Activated T-cell treated with anti-CD3 and anti-CD28 coated beads for 4 hours (primary cell): ENCODE results near the gene SKIC8.

Experiments used
- DNase-seq: peaks from one replicate; pipeline ENCODE4 v3.0.0-alpha.2; 2020

Gene SKIC8

DNA sequence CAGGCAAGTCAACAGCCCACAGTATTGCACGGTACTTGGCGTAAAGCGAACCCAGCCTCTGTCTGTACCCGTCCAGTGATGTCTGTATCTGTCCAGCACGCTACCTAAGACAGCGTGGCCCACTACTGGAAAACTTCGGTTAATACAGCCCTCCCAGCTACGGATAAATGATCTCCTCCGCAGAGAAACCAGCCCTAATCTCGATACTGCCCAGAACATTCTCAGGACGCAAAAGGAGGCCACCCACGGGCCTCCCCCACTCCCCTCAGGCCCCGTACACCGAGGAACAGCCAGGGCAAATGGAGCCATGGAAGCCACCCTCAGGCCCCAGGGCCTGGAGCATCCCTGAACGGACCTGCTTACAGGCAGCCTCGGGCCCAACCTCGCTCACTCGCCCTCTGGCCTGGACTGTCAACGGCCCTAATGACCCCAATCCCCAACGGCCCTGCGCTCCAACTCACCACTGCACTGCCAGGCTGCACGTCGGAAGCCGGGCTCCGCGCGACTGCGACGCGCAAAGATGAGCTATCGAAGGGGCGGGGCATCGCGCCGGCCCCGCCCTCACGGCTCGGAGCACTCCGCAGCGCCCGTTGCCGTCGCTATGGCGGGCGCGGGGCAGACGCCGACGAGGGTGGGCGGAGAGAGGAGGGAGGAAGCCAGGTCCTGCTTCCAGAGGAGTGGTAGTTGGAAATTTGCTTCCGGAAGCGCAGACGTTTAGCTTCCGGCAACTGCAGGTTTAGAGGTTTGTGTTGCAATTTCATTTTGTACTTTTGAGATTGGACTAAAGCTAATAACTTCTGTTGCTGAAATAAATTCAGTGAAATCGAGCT, at the start of gene SKIC8:
Gene SKIC8, minus strand, starts transcription at position 509 of the 830 bp plus-strand sequence. CDS start 3,923 bp downstream, outside the sequence.
- peak; percentile 83 for DNase-seq

DNA sequence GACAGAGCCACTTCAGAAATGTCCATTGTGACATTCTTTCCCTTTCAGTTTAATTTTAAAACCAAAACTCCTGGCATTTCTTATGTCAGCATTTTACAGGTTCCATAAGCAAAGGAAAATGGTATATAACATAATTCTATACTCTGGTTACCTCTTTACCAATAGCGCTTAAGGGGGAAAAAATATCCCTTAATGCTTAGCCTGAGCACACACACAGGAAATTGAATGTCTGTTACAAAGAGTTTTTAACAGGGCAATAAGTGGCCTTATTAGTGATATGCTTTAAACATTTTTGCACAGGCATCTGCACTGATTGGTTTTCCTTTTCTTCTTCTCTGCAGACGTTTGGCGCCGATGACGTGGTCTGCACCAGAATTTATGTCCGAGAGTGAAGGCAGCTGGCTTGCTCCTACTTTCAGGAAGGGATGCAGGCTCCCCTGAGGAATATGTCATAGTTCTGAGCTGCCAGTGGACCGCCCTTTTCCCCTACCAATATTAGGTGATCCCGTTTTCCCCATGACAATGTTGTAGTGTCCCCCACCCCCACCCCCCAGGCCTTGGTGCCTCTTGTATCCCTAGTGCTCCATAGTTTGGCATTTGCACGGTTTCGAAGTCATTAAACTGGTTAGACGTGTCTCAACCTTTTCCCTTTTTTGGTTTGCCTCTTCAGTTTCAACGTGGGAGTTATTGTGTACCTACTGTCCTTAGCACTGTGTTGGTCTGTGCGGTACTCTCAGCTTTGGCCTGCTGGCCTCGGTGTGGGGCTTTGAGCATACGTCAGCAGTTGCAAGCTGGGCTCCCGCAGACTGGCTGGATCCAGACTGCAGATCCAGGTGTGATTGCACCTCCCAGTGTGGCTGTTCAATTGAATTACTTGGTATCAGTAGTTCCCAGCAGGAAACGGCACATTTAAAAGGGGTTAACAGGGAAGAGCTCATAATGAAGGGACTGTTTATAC, 48.5 kb upstream of the SKIC8 start:
- DNase-seq = no peak

DNA sequence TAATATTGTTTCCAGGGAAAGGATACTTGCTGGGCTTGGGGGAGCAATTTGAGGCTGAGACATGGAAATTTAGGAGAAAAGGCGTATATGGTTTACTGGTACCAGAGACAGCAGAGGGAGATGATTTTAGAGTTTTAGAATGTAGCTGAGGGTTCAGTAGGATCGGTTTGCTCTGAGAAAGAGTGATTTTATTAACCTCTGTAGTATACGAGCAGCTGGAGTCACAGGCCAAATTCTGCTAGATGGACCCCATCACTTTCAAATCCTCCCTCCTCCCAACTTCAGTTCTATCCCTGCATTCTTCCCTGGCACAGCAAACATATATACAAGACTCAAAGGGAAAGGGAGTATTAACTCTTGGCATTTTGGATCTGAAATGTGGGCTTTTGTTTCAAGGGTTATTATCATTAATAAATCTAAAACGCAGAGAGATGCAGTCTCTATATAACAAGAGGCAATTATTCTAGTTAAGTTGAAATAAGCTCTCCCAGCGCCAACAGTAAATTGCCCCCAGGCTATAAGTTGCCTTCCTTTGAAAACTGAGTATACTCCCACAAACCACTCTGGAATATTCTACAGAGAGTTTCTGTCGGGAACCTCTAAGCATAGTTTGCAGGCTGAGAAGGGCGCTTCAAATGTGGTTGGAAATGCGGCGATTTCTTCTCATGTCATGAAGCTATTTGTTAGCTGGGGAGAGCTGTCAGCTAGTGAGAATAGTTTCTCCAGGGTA, 46.2 kb upstream of the SKIC8 start:
- no peak for DNase-seq

DNA sequence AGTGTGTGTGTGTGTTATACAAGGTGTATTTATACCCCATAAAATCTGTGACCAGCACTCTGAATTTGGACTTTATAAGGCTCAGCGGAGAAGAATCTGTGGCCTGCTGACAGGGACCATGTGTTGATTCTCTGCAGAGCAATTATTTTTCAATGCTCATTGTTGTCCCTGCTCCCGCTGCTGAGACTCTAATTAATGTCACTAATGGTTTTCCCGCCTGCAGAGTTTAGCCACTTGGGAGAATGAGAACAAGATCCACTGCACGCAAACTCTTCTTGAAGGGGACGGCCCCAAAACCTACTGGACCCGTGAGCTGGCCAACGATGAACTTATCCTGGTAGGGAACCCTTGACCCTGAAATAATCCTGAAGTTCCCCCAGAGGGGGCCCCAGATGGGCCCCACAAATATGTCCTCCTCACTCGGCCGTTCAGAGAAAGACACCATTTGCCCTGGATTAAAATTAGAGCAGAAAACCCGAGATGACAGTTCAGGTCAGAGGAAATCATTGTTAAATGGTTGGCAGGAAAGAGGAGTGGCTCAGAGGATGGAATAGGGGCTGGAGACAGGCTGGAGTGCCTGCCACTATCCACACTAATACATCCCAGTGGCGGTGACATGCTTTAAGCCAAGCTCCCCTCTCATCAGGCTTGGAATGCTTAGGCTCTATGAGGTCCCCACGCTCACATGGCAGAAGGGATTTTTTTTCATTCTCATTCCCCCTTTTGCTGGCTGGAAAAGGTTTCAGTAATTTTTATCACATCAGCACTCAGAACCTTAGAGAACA, 44.1 kb upstream of the SKIC8 start:
- no peak for DNase-seq

DNA sequence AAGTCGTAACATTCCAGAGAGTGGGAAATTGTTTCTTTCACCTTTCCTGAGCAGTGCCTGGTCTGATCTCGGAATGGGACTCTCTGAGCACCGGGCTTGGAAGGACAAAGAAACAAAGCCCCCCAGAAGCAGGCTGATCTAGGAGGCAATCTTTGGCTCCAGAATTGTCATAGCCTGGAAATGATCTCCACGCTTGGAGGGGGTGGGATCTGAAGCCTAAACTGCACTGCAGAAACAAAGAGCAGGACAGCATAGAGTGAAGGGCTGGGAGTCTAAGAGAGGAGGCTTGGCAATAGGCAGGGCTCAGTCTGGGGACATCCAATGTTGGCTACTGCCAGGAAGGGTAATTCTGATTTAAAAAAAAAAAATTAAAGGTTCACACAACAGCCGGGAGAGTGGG, 42.6 kb upstream of the SKIC8 start:
- no peak for DNase-seq

DNA sequence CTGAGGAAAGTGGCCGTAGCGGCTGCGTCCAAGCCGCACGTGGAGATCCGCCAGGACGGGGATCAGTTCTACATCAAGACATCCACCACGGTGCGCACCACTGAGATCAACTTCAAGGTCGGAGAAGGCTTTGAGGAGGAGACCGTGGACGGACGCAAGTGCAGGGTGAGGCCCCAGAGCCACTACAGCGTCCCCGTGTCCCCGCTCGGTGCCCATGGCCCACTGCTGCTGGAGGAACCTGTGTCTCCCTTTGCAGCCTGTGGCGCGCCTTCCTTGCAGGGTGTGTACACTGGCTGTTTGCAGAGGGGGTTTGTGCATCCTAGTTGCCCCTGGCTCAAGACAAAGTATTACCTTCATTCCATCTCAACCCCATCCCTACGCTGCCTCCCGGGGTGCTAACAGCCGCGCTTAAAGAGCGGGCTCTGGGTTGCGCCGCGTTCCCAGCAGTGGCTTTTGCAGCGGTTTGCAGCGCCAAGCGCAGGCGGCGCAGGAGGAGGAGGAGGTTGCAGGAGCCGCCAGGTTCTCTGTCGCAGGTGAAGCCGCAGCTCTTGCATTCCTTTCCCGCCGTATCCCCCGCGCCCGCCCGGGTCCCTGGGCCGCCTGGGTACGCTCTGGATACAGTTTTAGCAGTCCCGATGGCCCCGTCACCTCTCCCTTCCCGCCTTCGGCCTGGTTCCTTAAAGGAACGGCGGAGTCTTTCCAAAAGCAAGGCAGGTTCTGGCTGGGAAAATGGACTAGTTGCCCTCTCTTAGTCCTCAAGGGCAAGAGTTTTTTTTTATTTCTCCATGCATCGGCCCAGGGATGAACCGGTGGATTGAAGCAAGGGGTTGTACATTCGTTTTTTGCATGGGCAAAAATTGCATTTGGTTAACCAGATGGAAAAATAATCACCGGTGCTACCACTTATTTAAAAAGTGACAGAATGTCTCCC, 41.9 kb upstream of the SKIC8 start:
- no peak for DNase-seq

DNA sequence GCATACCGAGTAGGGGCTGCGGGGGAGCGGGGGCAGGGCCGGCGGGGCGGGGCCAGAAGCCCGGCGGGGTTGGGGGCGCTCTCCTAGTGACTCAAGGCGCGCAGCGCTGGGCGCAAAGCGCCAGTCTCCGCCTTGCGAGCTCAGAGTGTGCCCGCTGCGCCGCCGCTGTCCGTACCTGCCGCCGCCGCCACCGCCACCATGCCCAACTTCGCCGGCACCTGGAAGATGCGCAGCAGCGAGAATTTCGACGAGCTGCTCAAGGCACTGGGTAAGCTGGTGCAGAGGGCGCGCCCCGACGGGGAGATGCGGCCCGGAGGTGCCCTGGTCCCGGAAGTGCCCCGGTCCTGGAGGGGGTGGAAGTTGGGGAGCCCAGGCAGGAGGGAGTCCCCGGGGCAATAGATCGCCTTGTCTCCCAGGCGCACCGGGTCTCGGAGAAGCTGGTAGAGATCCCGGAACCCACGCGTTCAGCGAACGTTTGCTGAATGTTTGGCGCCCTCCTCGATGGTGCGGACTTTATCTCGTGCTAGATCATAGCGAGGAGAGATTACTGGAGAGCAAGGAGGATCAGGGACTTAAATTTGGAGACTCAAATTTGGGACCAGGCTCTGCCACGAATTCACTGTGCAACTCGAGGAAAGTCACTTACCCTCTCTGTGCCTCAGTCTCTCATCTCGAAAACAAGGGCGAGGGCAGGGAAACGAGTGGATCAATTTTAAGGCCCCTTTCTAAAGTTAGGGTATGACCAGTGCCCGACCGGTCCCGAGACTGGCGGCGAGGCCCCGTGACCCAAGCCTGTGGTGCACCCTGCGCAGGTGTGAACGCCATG, 41.0 kb upstream of the SKIC8 start, which contains the start of gene CRABP1:
Gene CRABP1, plus strand, starts transcription at position 123 of the 826 bp plus-strand sequence. Its CDS starts 76 bp downstream, at position 199.
- no peak for DNase-seq

DNA sequence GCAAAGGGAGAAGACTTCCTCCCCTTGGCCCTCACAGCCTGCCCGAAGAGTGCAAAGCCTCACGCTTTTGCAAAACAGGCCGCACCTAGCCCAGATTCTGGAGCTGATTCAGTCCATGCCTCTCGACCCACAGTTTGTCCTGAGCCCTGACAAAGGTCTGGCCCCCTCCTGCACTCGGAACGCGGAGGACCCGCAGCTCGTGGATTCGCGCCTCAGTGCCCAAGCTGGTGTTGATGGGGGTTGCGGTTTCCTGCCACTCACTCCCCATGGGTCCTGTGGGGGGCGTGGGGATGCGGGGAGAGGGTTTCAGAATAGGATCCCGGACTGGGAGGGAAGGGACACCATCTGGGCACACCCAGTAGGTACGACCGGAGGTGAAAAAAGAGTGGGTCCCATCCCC, 40.1 kb upstream of the SKIC8 start:
- no peak for DNase-seq

DNA sequence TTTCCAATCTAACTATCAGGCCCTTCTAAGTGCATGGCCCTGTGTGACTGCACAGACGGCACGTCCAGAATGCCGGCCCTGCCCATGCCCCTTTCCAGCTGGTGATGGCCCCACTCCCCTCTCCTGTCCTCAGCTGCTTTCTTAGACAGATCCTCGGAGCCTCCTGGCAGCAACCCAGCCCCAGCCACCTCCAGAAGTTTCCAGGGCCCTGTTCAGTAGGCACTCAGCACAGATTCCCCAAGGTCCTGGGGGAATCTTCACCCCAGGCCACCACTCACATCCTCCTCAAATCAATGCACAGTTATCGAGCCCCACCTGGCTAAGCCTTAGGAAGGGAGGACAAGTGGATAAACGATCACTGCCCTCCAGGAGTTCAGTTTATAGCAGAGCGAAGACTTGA, 39.4 kb upstream of the SKIC8 start:
- DNase-seq = no peak

DNA sequence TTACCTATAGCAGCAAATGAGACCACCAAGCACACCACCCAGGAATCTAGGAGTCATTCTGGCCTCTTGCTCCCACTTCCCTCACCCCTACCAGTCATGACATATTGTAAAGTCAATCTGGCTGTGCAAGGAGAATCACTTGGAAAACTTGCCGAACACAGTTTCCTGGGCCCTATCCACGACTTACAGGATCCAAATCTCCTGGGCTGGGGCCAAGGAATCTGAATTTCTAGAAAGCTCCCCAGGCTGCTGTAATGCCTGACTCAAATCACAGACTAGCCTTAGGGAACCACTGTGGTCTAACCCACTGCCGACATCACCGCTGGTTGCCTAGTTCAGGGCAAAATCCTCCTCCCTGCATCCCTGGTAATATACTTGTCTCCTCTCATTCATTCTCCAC, 36.6 kb upstream of the SKIC8 start:
- DNase-seq = no peak

DNA sequence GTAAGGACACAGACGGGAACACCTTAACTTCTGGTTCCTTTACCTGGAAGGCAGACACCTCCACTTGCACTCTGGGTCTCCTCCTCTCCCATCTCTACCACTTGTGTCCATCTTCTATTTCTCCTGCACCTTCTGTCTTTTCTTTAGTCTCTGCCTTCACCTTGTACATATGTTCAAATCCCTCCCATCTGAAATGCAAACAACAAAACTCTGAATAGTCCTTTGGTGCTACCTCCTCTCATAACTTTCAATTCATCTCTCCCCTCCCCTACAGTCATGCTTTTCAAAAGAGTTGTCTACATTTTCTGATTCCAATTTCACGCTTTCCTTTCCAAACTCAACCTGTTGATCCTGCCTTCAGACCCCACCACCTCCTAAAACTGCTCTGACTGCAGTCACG, 35.4 kb upstream of the SKIC8 start:
- DNase-seq = no peak

DNA sequence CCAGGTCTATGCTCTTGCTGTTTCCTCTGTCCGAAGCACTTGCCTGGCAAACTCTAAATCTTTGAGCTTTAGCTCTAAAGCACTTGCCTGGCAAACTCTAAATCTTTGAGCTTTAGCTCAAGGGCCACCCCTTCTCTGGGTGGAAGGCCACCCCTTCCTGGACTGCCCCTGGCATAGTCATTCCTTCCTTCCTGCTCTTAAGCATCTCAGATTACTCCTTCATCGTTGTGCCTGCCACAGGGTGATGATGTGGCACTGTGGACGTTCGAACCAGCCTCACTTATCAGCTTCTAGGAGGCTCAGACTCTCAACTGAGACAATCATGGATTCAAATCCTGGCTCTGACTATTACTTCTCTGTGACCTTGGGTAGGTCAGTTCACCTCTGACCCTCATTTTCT, 30.2 kb upstream of the SKIC8 start:
- no peak for DNase-seq

DNA sequence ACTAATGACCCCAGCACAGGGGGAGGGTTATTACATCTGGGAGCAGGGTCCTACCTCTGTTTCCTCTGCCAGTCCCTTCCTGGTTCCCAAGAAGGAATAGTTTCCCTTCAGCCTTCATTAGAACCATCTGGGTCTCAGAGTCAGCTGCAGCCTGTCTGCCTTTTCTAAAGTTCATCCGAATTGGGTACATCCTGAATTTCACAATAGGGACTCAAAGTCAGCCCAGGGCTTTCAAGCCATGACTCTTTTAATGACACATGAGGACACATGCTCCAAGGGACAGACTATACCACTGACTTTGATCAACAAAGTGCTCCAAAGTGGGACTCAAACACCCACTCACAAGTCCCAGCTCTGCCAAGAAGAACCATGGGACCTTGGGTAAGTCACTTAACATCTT, 28.1 kb upstream of the SKIC8 start:
- DNase-seq = no peak

DNA sequence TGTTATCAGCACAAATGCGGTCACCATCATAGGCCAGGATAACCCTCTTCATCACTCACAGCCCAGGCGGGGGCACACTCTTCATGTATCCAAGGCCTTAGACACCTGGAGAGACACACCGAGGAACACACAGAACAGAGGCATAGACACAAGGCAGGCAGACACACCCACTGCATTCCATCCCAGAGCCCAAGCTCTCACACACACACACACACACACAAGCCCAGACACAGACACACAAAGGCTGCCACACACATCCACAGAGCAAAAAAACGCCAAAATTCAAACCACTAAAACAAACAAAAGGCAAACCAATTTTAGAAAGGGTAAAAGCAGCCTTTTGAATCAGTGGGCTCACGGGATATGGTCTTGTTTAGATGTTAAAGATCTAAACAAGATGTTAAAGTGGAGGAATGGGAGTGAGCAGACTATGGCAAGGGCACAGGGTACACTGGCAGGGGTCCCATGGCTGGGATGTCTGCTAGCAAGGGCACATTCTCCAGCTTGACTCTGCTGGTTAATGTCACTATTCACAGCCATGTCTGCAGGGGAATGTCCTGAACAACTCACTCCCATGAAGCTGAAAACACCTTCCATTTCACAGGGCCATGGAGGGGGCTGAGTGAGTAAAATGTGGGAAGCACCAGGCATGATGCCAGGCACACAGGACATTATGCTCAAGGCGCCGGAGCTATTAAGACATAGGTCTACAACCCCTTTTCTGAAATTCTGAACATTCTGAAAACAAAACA, 25.9 kb upstream of the SKIC8 start:
- no peak for DNase-seq

DNA sequence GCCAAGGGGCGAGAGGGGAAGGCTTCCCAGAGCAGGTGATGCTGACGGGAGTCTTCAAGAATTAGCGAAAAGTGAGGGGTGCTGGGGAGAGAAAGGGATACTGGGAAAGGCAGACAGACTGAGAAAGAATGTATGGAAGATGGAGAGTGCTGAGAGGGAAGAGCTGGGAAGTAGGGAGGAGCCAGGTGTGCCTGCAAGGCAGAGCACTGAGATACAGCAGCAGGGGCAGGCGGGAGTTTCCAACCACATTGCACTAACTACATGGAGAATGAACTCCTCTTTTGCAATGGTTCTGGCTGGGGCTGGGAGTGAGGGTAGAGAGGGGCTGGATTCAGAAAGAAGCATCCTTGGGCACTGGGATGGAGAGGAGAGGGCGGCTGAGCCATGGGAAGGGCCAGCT, 24.7 kb upstream of the SKIC8 start:
- DNase-seq = no peak

DNA sequence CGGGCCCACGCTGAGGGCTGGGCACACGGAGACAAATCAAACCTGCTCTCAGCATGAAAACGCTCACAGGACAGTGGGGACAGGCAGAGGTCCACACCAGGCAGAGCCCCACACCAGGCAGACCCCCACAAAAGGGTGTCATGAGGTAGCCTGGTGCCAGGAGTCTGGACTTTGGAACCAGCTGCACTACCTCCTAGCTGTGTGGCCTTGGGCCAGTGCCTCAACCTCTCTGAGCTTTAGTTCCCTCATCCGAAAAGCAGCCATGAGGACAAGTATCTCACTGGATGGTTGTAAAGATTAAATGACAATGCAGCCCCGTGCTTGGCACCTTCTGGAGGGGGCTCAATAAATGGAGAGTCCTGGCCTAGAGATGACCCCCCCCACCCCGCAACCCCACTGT, 24.3 kb upstream of the SKIC8 start:
- no peak for DNase-seq

DNA sequence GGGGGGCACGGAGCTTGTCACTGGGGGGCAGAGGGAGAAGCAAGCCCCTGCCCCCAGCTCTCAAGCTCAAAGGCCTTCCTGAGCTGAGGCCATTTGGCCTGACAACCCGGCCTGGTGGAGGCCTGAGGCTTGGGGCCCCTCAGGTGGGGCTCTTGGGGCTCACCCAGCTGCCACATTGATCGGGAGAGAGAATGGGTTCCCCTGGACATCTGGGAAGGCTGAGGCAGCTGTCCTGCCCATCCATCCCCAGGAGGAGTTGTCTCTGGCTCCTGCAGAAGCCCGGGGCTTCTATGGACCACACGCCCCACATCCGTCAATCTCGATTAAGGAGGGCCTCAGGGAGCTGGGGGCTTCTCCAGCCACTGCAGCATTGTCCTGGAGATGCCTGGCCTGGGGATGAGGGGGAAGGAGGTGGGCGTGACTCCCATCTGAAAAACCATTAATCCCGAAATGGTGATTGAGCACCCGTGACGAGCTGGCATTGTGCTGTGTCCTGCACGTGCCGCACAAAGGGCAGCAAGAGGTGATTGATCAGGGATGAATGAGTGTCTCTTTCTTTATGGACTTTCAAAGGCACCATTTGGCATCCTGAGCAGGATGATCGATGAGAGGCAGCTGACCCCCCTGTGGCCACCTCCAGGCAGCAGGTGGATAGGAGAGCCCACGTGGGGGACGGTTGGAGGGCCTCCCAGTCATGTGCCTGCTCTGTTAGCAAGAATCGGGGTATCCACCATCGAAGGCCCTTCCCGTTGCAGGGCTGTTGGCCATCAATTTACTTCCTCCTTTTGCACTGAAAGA, 23.5 kb upstream of the SKIC8 start:
- DNase-seq = no peak

DNA sequence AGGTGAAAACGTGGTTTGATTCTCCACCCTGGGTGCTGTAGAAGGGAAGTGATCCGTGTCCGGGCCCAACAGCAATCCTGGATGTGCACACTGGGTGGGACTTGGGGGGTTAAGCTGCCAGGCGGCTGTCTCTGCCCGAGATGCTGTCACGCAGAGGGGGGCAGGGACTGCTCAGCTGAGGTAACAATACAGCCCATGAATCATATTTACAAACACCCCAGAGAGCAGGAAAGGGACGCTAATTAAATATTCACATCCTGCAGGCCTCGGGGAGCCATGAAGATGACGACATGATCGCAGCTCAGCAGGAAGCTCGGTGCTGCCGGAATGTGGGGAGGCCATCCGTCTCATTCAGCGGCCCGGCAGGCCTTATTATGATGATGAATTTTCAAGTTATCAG, 22.8 kb upstream of the SKIC8 start:
- DNase-seq = no peak

DNA sequence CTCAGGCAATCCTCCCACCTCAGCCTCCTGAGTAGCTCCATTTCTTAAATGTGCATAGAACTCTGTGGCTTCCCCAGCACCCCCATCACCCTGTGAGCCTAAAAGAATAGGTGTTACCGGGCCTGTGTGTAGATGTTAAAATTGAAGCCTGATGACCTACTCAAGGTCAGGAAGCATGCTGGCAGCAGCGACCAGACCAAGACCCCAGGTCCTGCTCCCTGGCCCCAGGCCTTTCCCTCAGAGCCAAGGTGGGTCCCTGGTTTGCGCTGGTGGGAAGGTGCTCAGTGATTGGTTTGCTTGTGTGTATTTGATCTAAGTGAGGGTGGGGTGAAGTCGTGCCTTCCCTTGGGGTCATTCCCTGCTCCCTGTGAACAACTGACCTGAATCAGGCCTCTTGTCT, 22.4 kb upstream of the SKIC8 start:
- DNase-seq = no peak
